GM12874 (cell line): ENCODE data around the gene FAM174B.
A peak's percentile ranks its signal among the peaks of the same experiment; 100 is the strongest.

Experiments
- TF ChIP-seq, protein P1 (sequence below): IDR thresholded peaks from 2 replicates; pipeline ENCODE4 v1.5.1; 2011; ENCODE audit warnings: low read depth, mild to moderate bottlenecking, control low read depth, low read length, moderate library complexity; ENCODE audit not compliant: insufficient read depth

The FAM174B gene

GRCh38 chr15:92655178-92655995 lies at the start of gene FAM174B:
FAM174B (minus strand) TSS chr15:92655775.
- TF ChIP-seq, protein P1, sequence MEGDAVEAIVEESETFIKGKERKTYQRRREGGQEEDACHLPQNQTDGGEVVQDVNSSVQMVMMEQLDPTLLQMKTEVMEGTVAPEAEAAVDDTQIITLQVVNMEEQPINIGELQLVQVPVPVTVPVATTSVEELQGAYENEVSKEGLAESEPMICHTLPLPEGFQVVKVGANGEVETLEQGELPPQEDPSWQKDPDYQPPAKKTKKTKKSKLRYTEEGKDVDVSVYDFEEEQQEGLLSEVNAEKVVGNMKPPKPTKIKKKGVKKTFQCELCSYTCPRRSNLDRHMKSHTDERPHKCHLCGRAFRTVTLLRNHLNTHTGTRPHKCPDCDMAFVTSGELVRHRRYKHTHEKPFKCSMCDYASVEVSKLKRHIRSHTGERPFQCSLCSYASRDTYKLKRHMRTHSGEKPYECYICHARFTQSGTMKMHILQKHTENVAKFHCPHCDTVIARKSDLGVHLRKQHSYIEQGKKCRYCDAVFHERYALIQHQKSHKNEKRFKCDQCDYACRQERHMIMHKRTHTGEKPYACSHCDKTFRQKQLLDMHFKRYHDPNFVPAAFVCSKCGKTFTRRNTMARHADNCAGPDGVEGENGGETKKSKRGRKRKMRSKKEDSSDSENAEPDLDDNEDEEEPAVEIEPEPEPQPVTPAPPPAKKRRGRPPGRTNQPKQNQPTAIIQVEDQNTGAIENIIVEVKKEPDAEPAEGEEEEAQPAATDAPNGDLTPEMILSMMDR = no peak

- TF ChIP-seq, protein P1 = no peak
Measured at GRCh38 chr15:92696096-92696495, 40.5 kb upstream of the FAM174B start.

DNA sequence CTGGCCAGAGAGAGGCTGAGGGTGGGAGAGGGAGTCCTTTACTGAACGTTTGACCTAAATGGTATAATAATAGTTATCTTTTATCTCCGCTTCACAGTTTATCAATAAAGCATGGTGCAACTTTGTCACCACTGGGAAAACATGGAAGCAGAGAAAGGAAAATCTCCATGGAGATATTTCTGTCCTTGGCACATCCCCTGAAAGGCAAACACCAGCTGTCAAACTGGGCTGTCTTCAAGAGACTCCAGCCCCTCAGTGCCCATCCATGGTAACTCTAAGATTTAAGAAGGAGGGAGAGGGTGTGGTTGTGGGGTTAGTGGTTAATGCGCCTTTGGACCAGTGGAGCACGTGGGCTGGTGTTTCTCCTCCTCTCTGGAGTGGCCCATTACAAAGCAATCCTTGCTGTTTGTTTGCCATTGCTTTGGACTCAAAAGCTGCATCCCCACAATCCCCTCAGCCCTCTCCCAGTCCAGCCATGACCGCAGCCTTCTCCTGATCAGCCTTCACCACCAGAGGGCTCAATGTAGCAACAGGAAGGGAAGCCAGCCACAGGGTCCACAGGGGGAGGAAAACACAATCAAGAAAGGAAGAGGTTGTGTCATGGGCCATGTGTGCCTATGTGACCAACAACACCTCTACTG lies 38.2 kb upstream of the FAM174B start:
- TF ChIP-seq, protein P1 = 0 out of 2 replicates have a peak, but pooled peaks have one; percentile 30

- TF ChIP-seq, protein P1 = no peak
Measured at GRCh38 chr15:92690395-92690794, 34.8 kb upstream of the FAM174B start.

GRCh38 chr15:92687746-92688145 lies 32.2 kb upstream of the FAM174B start:
- TF ChIP-seq, protein P1 = no peak

- TF ChIP-seq, protein P1 = no peak
Measured at GRCh38 chr15:92687195-92687602, 31.6 kb upstream of the FAM174B start.

GRCh38 chr15:92683511-92683834 lies 27.9 kb upstream of the FAM174B start:
- TF ChIP-seq, protein P1 = peak; percentile 53
